ENCODE measurements around the gene FRY. TPM values are rescaled to one million over a fixed set of nuclear protein-coding genes. Genes with fewer than 3 reads are reported as not detected.

FRY gene
- total and polyA plus RNA-seq, 4 donors, result 6.2 to 31.2 (median 12.7) TPM

DNA sequence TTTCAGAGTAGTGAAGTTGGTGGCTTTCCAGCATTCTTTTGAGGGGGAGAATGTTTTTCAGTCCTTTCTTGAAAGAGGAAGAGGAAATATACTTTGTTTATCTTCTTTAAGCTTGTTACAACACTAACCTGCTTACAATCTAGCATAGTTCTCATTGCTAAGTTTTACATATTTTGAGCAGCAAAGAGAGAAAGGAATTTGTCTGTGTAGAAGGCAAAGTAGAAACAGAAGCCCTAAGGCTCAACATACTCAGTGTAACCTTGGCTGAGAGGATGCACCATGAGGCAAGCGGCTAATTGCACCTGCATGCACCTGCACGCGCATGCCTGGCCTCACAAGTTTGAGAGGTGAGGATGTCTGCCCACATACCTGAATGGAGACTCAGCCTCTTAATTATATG is 2.2 kb downstream of the FRY start:
- no peak overlapping the region for H3K9ac ChIP-seq (ENCODE audit: low read depth in 1 of 2, low read length in 2 of 2)

More for the DNA sequence above, 2.2 kb downstream of the FRY start:
- DNase-seq (ENCODE audit: low spot score), result no peak
- Histone ChIP-seq H3K27ac (ENCODE audit: low read depth in 1 of 2, low read length in 2 of 2) (no peak overlapping the region), H3K27me3 (ENCODE audit: control insufficient read depth in 4 of 4, insufficient read depth in 4 of 4, low read length in 3 of 4) (no peaks in the 10 kb centered on the region), H3K4me1 (ENCODE audit: control insufficient read depth in 4 of 4, insufficient read depth in 4 of 4, low read length in 3 of 4) (peaks cover 2 to 42% (median 27%) of the 10 kb centered on the region in 4 donors), H3K4me3 (ENCODE audit: low read depth in 1 of 3, low read length in 3 of 3) (no peak overlapping the region), H3K9me3 (ENCODE audit: control insufficient read depth in 4 of 4, low read length in 3 of 4) (no peaks in the 10 kb centered on the region), H3K36me3 (ENCODE audit: control insufficient read depth in 4 of 4, insufficient read depth in 3 of 4, low read depth in 1 of 4, low read length in 3 of 4) (no peaks in the 10 kb centered on the region)
- WGBS, result 94% methylated on average over 3 of the region's 3 CpGs
- TF ChIP-seq RXRA (IDR thresholded peaks at IDR 0.05) (no peak), HNF4G (IDR thresholded peaks at IDR 0.05) (no peak), NR2F2 (IDR thresholded peaks at IDR 0.05) (no peak), ZBTB33 (IDR thresholded peaks at IDR 0.05) (no peak), FOXA1 (IDR thresholded peaks at IDR 0.05) (no peak), YY1 (IDR thresholded peaks at IDR 0.05) (no peak), SP1 (IDR thresholded peaks at IDR 0.05) (no peak), EGR1 (IDR thresholded peaks at IDR 0.05; ENCODE audit: low read depth in 2 of 2) (no peak), REST (IDR thresholded peaks at IDR 0.05) (no peak), HNF4A (conservative IDR thresholded peaks at IDR 0.05) (no peak), TAF1 (conservative IDR thresholded peaks at IDR 0.05) (no peak), GABPA (IDR thresholded peaks at IDR 0.05 in 1 of 2, conservative IDR thresholded peaks at IDR 0.05 in 1 of 2) (no peak), JUND (IDR thresholded peaks at IDR 0.05) (no peak)
- TF ChIP-seq, protein P1, sequence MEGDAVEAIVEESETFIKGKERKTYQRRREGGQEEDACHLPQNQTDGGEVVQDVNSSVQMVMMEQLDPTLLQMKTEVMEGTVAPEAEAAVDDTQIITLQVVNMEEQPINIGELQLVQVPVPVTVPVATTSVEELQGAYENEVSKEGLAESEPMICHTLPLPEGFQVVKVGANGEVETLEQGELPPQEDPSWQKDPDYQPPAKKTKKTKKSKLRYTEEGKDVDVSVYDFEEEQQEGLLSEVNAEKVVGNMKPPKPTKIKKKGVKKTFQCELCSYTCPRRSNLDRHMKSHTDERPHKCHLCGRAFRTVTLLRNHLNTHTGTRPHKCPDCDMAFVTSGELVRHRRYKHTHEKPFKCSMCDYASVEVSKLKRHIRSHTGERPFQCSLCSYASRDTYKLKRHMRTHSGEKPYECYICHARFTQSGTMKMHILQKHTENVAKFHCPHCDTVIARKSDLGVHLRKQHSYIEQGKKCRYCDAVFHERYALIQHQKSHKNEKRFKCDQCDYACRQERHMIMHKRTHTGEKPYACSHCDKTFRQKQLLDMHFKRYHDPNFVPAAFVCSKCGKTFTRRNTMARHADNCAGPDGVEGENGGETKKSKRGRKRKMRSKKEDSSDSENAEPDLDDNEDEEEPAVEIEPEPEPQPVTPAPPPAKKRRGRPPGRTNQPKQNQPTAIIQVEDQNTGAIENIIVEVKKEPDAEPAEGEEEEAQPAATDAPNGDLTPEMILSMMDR (IDR thresholded peaks at IDR 0.05; ENCODE audit: low read depth, low read length, missing input control), result no peak
